NCI-H345 treated with DMSO at 0.1 percent for 48 hours (cell line): ENCODE data around the gene PPP2R5C.

Experiments
- DNase-seq: peaks from one replicate; lab custom pipeline; 2025; ENCODE audit not compliant: unreplicated experiment; lab: John Stamatoyannopoulos, UW

PPP2R5C gene

GRCh38 chr14:101813171-101813759, 51.8 kb downstream of the PPP2R5C start:
- no peak for DNase-seq

GRCh38 chr14:101813833-101814232, 52.3 kb downstream of the PPP2R5C start:
- no peak for DNase-seq

- no peak for DNase-seq
These were observed 53.4 kb downstream of the PPP2R5C start for GRCh38 chr14:101814934-101815333.

GRCh38 chr14:101815994-101816393, 54.5 kb downstream of the PPP2R5C start:
- DNase-seq, result no peak

GRCh38 chr14:101817501-101818001, 56.0 kb downstream of the PPP2R5C start:
- DNase-seq, result no peak

- no peak for DNase-seq
These were observed 57.9 kb downstream of the PPP2R5C start for GRCh38 chr14:101819251-101819990.

GRCh38 chr14:101820283-101820798, 58.8 kb downstream of the PPP2R5C start:
- DNase-seq, result no peak

- DNase-seq, result no peak
These were observed 60.0 kb downstream of the PPP2R5C start for GRCh38 chr14:101821528-101821927.

GRCh38 chr14:101823066-101823465, 61.6 kb downstream of the PPP2R5C start:
- DNase-seq, result no peak

- no peak for DNase-seq
These were observed 62.1 kb downstream of the PPP2R5C start for GRCh38 chr14:101823511-101824120.

- no peak for DNase-seq
These were observed 62.8 kb downstream of the PPP2R5C start for GRCh38 chr14:101824339-101824727.

GRCh38 chr14:101825797-101826196, 64.3 kb downstream of the PPP2R5C start:
- DNase-seq, result no peak

- no peak for DNase-seq
These were observed 64.8 kb downstream of the PPP2R5C start for GRCh38 chr14:101826351-101826750.

GRCh38 chr14:101827286-101827685, 65.8 kb downstream of the PPP2R5C start:
- no peak for DNase-seq

- DNase-seq, result no peak
These were observed 66.5 kb downstream of the PPP2R5C start for GRCh38 chr14:101828046-101828445.

- DNase-seq, result no peak
These were observed 68.8 kb downstream of the PPP2R5C start for GRCh38 chr14:101830271-101830670.

- DNase-seq, result no peak
These were observed 71.5 kb downstream of the PPP2R5C start for GRCh38 chr14:101833045-101833444.

GRCh38 chr14:101834397-101834796, 72.9 kb downstream of the PPP2R5C start:
- DNase-seq, result no peak

- no peak for DNase-seq
These were observed 73.5 kb downstream of the PPP2R5C start for GRCh38 chr14:101834800-101835547.

GRCh38 chr14:101835566-101835965, 74.1 kb downstream of the PPP2R5C start:
- no peak for DNase-seq

GRCh38 chr14:101836135-101836534, 74.6 kb downstream of the PPP2R5C start:
- no peak for DNase-seq
